ENCODE results near the gene GNAL.
A peak's percentile ranks its signal among the peaks of the same experiment; 100 is the strongest.
"Not testable (repeated sequence)": the region's sequence is repeated elsewhere in the genome, so short reads cannot be mapped to it uniquely, and the experiment has no call there.

GNAL gene

DNA sequence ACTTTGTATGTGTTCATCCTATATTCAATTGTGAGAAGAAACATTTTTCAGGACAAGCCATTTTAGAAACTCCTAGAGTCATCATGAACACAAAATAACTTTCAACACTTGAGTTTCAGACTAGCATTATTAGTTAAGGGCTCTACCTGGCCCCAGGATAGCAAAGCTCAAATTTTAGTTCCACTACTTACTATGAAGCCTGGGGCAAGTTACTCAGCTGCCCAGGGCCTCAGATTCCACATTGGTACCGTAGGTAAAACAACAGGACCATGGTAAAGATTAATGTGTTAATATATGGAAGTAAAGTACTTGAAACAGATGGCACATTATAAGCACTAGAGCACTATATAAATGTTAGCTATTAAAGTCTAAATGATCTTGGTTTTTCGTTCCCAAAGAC, 199.7 kb downstream of the GNAL start:
- DNase-seq (ENCODE audit: extremely low spot score, insufficient read length, low read depth), result no peak
- no peak for FAIRE-seq

DNA sequence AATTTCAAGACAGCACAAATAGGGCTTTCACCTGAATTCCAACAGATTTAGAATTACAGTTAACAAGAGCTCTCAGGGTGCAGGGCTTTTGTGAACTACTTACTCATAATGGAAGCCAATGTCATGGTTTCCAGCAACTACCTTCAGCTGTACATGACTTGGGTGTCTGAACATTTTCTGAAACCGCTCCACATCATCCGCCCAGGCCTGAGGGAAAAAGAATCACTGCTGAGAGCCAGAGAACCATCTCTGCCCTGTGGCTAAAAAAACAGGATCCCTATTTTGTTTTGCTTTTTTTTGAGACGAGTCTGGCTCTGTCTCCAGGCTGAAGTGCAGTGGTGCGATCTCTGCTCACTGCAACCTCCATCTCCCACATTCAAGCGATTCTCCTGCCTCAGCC, 200.2 kb downstream of the GNAL start:
- DNase-seq (ENCODE audit: extremely low spot score, insufficient read length, low read depth) (no peak), FAIRE-seq (no peak)

DNA sequence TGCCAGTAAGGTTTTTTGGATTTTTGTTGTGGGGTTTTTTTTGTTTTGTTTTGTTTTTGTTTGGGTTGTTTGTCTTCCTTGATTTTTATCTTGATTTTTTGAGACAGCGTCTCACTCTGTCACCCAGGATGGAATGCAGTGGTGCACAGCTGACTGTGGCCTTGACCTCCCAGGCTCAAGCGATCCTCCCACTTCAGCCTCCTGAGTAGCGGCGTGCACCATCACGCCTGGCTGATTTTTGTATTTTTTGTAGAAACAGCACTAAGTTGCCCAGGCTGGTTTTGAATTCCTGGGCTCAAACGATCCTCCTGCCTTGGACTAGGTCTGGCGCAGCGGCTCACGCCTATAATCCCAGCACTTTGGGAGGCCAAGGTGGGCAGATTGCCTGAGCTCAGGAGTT, 202.7 kb downstream of the GNAL start:
- DNase-seq (ENCODE audit: extremely low spot score, insufficient read length, low read depth) (no peak), FAIRE-seq (no peak)

DNA sequence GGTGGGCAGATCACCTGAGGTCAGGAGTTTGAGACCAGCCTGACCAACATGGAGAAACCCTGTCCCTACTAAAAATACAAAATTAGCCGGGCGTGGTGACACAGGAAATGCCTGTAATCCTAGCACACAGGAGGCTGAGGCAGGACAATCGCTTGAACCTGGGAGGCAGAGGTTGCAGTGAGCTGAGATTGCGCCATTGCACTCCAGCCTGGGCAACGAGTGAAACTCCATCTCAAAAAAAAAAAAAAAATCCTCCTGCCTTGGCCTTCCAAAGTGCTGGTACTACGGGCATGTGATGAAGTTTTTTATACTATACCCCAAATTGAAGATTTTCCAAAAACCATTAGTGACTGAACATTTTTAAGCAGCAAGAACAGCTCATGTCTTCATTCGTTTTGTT, 203.4 kb downstream of the GNAL start:
- DNase-seq (ENCODE audit: extremely low spot score, insufficient read length, low read depth); FAIRE-seq: not testable (repeated sequence)

DNA sequence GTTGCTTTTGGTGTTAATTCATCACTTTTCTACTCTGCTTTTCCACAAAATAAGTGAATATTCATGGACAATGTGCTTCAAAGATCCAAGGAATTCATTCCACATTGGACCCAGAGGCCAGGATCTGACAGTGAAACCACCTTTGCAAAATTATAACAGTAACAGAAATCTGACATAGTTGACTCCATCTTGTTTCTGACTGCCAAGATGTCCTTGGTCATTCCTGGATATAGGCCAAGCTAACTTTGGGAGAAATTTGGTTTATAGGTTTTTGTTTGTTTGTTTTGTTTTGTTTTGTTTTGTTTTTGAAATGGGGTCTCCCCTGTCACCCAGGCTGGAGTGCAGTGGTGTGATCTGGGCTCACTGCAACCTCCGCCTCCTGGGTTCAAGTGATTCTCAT, 208.7 kb downstream of the GNAL start:
- no peak for DNase-seq (ENCODE audit: extremely low spot score, insufficient read length, low read depth)
- no peak for FAIRE-seq

DNA sequence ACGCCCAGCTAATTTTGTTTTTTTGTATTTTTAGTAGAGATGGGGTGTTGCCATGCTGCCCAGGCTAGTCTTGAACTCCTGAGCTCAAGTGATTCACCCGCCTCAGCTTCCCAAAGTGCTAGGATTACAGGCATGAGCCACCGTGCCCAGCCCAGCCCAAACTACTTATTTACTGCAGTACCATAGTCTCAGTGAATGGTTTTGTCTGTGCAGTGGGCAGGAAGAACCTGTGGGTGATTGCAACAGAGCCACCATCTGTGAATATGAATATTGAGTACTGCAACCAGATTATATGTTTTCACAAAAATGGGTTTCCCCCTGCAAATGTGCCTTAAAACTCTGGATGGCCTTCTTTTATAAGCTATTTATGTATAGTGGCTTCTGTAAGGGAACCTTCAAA, 210.0 kb downstream of the GNAL start:
- FAIRE-seq, result no peak
- DNase-seq (ENCODE audit: extremely low spot score, insufficient read length, low read depth), result no peak

DNA sequence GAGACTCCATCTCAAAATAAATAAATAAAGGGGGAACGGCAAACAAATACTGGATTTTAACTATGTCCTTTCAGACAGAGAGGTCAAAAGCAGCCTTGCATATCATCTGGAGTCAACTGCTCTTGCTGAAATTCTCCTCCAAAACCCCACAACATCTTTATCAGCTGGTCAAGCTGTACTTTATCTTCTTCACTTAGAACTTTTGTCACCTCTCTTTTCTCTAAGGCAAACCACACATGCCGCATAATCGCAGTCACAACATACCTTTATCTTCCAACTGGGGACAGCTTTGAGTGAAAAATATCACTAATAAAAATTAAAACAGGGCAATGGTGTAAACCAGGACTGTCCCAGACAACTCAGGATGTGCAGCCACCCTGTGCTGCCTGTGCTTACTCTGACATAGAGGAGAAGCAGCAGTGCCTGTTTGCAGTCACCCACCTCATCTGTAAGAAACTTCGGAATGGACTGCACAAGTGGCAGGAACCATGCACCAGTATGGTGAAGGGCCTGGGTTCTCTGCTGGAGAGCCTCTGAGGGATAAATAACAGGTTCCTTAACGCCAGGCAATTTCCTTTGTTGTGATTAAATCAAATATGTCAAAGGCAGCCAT, 212.9 kb downstream of the GNAL start:
- no peak for DNase-seq (ENCODE audit: extremely low spot score, insufficient read length, low read depth)

DNA sequence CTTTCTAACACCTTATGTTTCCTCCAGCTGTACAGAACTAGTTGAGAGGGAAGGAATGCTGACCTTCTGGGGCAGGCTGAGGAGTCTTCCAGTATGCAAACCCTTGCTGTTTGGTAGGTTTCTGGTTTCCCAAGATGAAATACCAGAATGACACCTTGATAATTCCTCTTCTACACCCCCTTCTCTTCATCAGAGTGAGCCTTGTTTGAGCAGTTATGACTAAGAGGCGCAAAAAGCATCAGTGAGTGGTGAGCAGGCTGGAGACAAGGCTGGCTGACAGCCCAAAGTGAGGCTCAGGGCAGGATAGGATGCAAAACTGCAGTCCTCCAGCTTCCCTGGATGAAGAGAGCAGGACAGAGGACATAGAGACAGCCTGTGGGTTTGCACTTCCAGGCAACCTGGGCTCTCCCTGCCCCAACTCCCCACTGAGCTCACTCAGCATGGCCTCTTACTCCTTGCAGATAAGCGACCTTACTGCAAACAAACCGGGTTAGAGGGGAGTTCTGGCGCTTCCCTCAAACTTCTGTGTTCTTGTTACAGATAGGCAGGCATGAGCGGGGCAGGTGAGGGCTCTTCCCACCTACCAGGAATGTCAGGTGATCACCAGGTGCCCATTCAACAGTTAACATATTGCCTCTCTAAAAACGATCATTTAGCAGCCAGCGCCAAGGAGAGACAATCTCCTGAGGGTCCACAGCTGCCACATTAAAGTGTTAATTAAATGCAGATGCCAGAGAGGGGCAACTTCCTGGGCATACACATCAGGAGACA, 213.6 kb downstream of the GNAL start:
- FAIRE-seq (no peak), DNase-seq (ENCODE audit: extremely low spot score, insufficient read length, low read depth) (no peak)

More for the DNA sequence above, 212.9 kb downstream of the GNAL start:
- FAIRE-seq, result no peak

DNA sequence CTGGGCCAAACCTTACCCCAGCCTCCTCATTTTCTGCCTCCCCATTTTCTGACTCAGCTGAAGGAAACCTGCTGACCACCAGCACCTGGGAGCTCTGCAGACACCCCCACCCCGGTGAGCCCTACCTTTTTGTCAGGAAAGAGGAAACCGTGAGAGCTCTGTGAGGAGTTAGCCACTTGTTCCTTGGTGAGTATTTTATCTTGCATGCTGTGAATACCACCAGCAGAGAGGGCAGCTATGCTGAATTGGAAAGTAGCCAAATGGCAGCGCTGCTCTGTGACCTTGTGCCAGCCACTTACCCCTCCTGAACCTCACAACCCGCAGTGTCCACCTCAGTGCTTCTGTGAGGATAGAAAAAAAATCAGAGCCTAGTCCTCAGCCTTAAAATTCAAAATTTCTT, 216.5 kb downstream of the GNAL start:
- FAIRE-seq, result no peak
- DNase-seq (ENCODE audit: extremely low spot score, insufficient read length, low read depth), result no peak

DNA sequence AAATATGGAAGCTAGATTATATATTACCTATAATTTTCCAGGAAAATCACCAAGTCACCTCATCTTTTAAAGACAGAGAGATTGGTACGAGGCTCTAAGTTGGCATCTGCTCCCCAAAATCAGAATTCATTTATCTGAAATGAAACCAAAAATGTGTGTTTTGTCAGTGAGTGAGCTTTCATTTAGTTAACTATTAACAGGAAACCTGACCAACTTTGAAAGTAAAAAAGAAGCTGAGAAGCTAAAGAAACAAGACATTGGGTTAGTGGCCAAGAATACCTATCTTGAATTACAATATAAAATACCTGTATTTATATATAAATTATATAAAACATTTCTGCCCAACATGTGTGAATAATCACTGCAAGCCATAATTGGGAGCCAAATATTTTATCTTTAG, 217.1 kb downstream of the GNAL start:
- FAIRE-seq (peak; percentile 74), DNase-seq (ENCODE audit: extremely low spot score, insufficient read length, low read depth) (no peak)

DNA sequence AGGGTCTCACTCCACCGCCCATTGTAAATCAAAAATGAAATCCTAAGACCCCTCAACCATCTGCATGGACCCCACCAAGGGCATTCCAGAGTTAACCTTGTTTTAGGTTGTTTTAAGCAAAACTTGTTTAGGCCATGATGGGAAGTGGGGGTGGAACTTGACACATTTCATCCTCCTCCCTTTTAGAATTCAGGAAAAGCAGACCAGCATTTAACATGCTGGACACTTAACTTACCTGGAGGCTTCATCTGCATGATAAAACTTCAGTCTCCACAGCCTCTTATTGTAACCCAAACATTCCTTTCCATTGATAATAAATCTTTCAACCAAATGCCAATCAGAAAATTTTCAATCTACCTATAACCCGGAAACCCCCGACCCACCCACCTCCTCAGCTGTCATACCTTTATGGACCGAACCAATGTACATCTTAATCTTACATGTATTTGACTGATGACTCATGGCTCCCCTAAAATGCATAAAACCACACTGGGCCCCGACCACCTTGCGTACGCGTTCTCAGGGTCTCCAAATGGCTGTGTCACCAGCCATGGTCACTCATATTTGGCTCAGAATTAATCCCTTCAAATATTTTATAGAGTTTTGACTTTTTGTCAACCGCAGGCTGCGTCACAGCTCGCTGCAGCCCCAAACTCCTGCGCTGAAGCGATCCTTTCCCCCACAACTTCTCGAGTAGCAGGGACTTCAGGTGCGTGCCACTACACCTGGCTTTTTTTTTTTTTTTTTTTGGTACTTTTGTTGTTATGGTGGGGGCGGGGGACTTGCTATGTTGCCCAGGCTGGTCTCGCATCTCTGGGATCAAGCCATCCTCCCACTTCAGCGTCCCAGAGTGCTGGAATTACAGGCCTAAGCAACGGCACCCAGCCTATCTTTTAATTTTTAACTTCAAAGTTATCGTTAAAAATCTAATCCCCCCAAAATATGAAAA, 218.1 kb downstream of the GNAL start:
- FAIRE-seq (no peak), DNase-seq (ENCODE audit: extremely low spot score, insufficient read length, low read depth) (no peak)

DNA sequence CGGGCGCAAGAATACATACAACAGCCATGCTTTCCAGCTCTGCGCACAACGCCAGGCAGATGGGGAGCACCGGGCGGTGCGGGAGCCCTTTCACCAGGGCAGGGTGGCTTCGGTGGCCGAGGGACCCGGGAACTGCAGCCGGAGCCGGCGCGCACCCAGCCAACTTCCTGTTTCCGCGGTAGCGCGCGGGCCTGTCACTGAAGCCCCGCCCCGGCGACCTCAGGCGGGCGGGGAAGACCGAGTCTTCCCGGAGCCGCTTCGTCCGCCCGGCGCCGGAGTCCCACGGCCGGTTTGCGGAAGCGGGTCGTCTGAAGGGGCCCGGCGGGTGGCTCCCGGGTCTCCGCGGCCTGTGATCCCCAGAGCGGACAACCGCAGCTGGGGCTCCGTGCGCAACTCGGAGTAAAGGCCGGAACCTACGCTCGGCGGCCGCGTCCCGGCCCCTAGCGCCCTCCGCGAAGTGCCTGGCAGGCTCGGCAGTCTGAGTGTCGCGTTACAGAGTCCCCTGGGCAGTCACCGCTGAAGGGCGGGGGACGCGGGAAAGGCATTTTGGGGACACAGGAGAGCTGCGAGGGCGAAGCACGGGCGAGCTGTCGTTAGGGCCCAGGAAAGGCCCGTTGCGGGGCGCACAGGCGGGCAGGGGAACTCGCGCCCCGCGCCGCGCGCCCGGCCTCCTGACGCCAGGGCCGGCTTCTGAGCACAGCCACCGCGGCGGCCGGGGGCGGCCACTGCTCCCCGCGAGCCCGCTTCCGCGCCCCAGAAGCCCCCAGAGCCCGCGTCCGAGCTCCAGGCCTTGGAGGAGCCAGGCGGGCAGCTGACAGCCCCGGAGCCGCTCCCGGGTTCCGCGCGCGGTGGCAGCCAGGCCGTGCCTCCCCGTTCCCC, 219.4 kb downstream of the GNAL start, which contains the start of gene MPPE1:
MPPE1 (minus strand) TSS at position 136 of the 879 bp plus-strand sequence. CDS start 11,053 bp downstream, outside the sequence.
- peak; percentile 92 for FAIRE-seq

DNA sequence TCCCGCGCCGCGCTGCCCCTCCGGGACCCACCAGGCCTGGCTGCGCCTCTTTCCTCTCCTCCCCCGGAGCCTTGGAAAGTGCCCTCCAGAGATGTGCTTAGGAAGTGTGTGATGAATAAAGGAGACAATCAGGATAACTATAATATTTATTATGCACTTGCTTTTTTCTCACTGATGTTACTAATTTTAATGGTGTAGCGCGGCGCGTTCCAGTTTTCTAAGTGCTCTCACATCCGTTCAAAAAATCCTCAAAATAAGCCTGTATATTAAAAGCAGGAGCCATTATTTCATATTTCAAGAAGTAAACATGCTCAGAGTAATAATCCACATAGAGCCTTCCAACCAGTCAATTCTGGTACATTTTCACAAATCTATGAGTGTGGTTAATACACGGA, 220.0 kb downstream of the GNAL start:
- no peak for FAIRE-seq
- no peak for DNase-seq (ENCODE audit: extremely low spot score, insufficient read length, low read depth)

More for the DNA sequence above, 219.4 kb downstream of the GNAL start, which contains the start of gene MPPE1:
- peak; percentile 81 for DNase-seq (ENCODE audit: extremely low spot score, insufficient read length, low read depth)

DNA sequence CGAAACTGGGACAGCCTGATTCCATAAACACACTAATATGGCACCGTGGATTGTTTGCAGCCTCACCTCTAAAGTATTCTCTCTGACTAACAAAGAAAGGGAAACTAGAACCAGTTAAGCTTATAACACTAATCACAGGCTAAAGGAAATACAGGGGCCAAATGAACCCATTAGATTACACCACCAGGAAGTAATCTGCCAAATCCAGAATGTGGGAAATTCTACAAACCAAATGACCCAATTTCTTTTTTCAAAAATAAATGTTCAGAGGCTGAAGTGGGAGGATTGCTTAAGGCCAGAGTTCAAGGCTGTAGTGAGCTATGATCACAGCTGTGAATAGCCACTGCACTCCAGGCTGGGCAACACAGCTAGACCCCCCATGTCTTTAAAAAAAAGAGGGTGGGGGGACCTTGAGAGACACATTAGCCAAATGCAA, 220.5 kb downstream of the GNAL start:
- FAIRE-seq (peak; percentile 79), DNase-seq (ENCODE audit: extremely low spot score, insufficient read length, low read depth) (no peak)

DNA sequence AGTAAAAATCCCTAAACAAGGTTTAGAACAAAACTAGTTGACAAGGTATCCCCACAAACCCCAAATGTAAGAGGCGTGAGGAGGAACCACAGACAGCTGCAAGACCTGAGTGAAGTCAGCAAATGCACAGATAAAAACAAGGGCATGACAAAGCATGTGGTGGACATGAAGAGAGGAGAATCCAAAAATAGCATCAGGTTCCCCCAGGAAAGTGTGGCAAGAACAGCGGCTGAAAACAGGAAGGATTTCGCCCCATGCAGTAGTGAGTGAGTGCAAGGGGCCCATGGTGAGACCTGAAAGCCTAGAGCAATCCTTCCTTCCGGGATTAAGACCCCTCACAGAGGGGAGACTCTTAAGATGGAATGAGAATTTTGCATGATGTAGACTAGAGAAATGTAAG, 227.8 kb downstream of the GNAL start:
- not testable (repeated sequence) for DNase-seq (ENCODE audit: extremely low spot score, insufficient read length, low read depth); FAIRE-seq

DNA sequence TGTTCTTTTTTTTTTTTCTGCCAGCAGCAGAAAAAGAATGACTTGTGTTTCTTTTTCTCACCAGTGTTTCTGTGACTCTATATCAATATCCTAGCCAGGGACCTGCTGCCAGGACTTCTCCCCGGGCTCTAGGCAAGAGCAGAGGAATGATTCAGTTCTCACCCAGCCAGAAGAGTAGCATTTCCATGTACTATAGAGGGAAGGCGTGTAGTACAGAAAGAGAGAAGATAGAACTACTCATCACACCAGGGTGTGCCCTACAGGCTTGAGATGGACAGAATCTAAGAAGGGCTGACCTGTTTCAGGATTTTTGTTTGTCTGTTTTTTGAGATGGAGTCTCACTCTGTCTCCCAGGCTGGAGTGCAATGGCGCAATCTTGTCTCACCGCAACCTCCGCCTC, 230.5 kb downstream of the GNAL start:
- DNase-seq (ENCODE audit: extremely low spot score, insufficient read length, low read depth); FAIRE-seq: not testable (repeated sequence)

DNA sequence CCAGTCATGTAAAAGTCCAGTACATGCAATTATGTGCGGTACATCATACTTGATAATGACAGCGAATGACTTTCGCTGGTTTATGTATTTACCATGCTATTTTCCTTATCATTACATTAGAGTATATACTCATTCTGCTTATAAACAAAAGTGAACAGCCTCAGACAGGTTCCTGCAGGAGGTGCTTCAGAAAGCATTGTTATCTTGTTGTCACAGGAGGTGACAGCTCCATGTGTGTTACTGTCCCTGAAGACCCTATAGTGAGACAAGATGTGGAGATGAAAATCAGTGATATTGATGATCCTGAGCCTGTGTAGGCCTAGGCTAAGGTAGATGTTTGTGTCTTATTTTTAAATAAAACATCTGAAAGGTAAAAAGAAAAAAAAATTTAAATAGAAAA, 234.4 kb downstream of the GNAL start:
- DNase-seq (ENCODE audit: extremely low spot score, insufficient read length, low read depth) (no peak), FAIRE-seq (no peak)

DNA sequence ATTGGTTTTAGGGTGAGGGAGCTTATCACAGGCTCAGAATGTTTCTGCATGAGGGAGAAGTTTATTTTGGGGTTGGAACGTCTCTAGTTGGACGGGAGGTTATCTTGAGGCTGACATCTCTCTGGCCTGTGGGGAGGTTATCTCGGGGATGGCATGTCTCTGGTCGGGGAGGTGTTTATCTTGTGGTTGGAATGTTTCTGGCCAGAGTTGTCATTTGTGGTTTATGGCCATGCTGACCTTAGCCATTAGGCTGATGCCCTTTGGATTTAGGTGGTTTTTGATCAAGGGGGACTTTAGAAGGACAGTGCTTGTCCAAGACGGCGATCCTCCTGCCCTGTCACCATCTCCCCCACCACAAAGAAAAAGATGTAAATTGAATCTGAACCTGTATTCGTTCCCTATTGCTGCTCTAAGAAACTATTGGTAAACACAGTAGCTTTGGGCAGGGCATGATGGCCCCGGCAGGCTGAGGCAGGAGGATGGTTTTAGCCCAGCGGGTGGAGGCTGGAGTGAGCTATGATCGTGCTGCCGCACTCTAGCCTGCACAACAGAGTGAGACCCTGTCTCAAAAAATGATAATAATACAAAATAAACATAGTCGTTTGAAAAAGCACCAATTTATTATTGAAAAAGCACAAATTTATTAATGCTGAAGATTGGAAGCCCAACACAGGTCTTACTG, 236.9 kb downstream of the GNAL start:
- DNase-seq (ENCODE audit: extremely low spot score, insufficient read length, low read depth) (no peak), FAIRE-seq (no peak)

DNA sequence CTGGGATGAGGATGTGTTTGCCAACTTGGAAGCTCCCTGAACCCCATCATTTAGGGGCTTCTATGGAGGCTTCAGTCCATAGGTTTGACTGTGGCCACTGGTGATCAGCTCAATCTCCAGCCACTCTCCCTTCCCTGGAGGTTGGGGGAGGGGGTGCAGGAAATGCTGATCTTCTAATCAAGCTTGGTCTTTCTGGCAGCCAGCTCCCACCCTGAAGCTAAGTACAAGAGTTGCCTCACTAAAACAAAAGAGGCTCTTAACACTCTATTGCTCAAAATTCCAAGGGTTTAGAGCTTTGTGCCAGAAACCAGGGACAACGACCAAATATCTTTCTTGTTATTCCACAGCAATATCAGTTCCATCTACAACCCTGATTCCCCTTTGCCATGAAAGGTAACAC, 238.4 kb downstream of the GNAL start:
- no peak for DNase-seq (ENCODE audit: extremely low spot score, insufficient read length, low read depth)
- no peak for FAIRE-seq

All from GM18507 (cell line).